Stimulated activated naive CD8-positive, alpha-beta T cell treated with anti-CD3 and anti-CD28 coated beads, Interleukin-15, Interleukin-2, amounts not matched to agents 100 U/mL and 50 U/mL, for 24 hours (primary cell): Measurements from ENCODE around the gene ICAM2.
"Not testable (repeated sequence)": the region's sequence is repeated elsewhere in the genome, so short reads cannot be mapped to it uniquely, and the experiment has no call there.

ENCODE experiments used
- ATAC-seq: fragments of 150-1000 bp; cut with Tn5 transposase; one replicate; pipeline ENCODE4 v1.10.0; 2021
- DNase-seq: peaks from one replicate; pipeline ENCODE4 v3.0.0; 2021

ICAM2 gene

GRCh38 chr17:63997341-63998048, 22.9 kb downstream of the ICAM2 start:
- ATAC-seq (no peak), DNase-seq (no peak)

GRCh38 chr17:63996430-63997182, 23.8 kb downstream of the ICAM2 start:
- no peak for DNase-seq
- ATAC-seq, result no peak

- ATAC-seq, result no peak
- DNase-seq, result no peak
These were observed 24.8 kb downstream of the ICAM2 start for GRCh38 chr17:63995626-63996025.

GRCh38 chr17:63993368-63993985, 27.0 kb downstream of the ICAM2 start:
- DNase-seq, result no peak
- no peak for ATAC-seq

GRCh38 chr17:63991611-63992010, 28.8 kb downstream of the ICAM2 start:
- no peak for DNase-seq
- ATAC-seq, result no peak

GRCh38 chr17:63989622-63990345, 30.6 kb downstream of the ICAM2 start:
- DNase-seq (no peak), ATAC-seq (no peak)

GRCh38 chr17:63988741-63989621, 31.5 kb downstream of the ICAM2 start:
- ATAC-seq (no peak), DNase-seq (no peak)

GRCh38 chr17:63988127-63988478, 32.3 kb downstream of the ICAM2 start:
- ATAC-seq (no peak), DNase-seq (no peak)

- ATAC-seq (no peak), DNase-seq (no peak)
These were observed 33.0 kb downstream of the ICAM2 start for GRCh38 chr17:63987221-63988126.

- no peak for DNase-seq
- no peak for ATAC-seq
These were observed 33.6 kb downstream of the ICAM2 start for GRCh38 chr17:63986821-63987220.

- peak; percentile 19 for ATAC-seq
These were observed 34.9 kb downstream of the ICAM2 start for GRCh38 chr17:63985387-63986140.

GRCh38 chr17:63984651-63985386, 35.6 kb downstream of the ICAM2 start:
- peak; percentile 91 for ATAC-seq
- peak; percentile 41 for DNase-seq

More at GRCh38 chr17:63985387-63986140, 34.9 kb downstream of the ICAM2 start:
- no peak for DNase-seq

- DNase-seq (no peak), ATAC-seq (no peak)
These were observed 36.2 kb downstream of the ICAM2 start for GRCh38 chr17:63984236-63984635.

- no peak for ATAC-seq
- DNase-seq, result no peak
These were observed 37.1 kb downstream of the ICAM2 start for GRCh38 chr17:63983320-63983719.

GRCh38 chr17:63982641-63983040, 37.8 kb downstream of the ICAM2 start:
- ATAC-seq, DNase-seq: not testable (repeated sequence)

GRCh38 chr17:63978272-63979200, 41.9 kb downstream of the ICAM2 start:
- no peak for DNase-seq
- no peak for ATAC-seq

GRCh38 chr17:63976702-63977101, 43.7 kb downstream of the ICAM2 start:
- DNase-seq, result no peak
- no peak for ATAC-seq

- ATAC-seq, result no peak
- no peak for DNase-seq
These were observed 44.8 kb downstream of the ICAM2 start for GRCh38 chr17:63975541-63976092.
